T47D (cell line): ENCODE results near the gene CEACAM1.
A peak's percentile ranks its signal among the peaks of the same experiment; 100 is the strongest.
"Not testable (repeated sequence)": the region's sequence is repeated elsewhere in the genome, so short reads cannot be mapped to it uniquely, and the experiment has no call there.

Experiments used
- DNase-seq, 2 experiments: peaks; one replicate each; pipeline versions ENCODE4 v3.0.0 to v3.0.0-alpha.2; 2011 to 2012; ENCODE audit warnings: low read depth in 1 of 2, low spot score in 1 of 2
- JUND ChIP-seq: IDR thresholded peaks from 2 replicates; pipeline ENCODE4 v1.6.1; 2012; ENCODE audit warnings: low read depth
- in situ Hi-C: cut with HindIII; loops from 2 replicates; pipeline ENCODE4 v1.10.0; 2016; ENCODE audit warnings: low sequenced_read_pairs, low pct_unique_long_range_greater_than_20kb

The CEACAM1 gene

DNA sequence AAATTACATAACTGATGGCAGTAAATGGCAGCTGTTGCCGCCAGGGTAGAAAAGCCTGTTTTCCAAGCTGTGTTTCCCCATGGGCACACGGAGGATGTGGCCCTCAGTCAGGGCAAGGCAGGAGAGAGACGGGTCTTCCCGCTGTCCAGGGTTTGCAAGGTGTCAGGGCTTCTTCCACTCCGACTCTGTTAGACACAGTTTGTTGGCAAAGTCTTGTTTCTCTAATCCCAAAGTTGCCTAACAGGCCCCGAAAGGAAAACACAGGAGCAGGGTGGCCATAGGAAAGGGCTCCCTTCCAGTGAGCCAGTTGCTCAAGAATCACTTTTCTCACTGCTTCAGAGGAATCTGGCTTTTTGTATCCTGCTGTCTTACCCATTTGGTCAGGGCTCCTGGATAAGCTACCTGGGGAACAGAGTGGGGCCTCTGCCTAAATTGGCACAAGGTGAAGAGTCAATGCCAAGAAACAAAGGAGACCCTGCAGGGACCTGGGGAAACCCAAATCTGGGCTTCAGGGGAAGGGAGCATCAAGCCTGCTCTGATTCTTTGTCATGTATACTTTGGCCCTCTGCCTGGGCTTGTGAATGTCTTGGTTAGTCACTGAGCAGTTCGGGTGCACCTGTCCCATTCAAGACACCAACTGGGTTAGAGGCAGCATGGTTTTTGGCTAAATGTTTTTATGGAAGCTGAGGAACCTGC is 56.6 kb downstream of the CEACAM1 start:
- in situ Hi-C loops = no loop called here
- peak in 1 of 2 experiments; percentile 83 for DNase-seq
- TF ChIP-seq JUND = no peak

DNA sequence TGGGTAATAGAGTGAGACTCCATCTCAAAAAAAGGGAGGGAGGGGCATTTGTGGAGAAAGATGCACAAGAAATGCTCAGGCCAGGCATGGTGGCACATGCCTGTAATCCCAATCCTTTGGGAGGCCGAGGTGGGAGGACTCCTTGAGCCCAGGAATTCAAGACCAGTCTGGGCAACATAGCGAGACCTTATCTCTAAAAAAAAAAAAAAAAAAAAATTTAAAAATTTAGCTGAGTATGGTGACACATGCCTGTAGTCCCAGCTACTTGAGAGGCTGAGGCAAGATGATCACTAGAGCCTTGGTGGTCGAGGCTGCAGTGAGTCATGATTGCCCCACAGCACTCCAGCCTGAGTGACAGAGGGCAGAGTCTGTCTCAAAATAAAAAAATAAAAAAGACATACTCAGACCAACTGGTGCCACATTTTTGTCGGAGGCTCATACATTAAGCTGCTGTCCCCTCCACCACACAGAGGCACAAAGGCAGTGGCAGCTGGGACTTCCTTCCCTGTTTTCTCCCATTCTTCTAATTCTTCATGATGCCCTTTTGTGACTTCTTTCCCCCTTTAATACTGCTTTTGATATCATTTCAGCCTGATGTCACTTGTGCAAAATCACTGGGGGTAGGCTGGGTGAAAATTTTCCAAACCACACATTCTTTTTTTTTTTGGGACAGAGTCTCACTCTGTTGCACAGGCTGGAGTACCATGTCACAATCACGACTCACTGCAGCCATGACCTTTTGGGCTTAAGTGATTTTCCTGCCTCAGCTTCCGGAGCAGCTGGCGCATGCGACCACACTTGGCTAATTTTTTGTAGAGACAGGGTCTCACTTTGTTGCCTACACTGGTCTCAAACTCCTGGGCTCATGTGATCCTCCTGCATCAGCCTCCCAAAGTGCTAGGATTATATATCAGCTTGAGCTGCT is 58.7 kb downstream of the CEACAM1 start:
- no peak for DNase-seq
- in situ Hi-C loops = no loop called here
- no peak for TF ChIP-seq JUND

DNA sequence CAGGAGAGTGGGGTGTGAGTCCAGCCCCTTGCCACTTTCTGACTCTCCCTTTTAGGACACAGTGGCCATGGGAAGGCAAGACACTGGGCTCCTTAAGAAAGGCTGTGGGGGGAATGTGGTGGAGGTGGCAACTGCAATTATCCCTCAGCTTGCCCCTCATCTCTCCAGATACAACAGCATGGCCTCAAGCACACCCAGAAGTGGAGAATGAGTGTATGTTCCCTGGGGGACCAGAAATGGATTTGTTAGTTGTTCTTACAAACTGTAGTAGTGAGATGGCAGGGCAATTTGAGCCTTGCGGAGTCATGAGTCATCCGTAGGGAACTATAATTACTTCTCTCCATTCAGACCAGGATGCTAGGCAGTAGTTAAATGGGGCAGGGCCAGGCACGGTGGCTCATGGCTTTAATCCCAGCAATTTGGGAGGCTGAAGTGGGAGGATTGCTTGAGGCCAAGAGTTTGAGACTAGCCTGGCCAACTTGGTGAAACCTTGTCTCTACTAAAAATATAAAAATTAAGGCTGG is 59.9 kb downstream of the CEACAM1 start:
- in situ Hi-C loops = no loop called here
- DNase-seq = no peak
- TF ChIP-seq JUND = no peak

DNA sequence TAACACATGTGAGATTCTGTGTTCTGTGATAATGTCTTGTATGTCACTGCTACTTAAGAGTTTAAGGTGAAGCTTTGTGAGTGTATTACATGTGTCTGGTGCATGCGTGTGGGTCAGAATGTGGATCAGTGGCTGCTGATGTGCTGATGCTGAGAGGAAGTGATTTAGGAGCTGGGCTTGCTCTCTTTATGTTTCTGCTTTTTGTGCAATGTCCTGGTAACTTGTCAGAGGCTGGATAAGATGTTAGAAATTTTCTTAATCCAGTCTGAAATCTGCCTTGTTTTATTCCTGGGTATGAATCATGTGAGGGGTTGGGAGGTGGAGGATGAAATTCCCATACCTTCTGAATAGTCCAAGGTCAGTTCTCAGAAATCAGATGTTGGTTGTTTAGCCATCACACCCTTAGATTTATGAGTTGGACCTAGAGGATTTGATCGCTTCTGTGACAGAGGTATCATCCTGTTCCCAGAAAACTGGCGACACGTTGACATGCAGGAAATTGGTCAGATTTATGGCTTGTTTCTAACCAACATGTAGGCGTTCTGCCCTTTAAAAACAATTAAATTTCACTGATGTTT is 61.0 kb downstream of the CEACAM1 start:
- no peak for TF ChIP-seq JUND
- no peak for DNase-seq
- in situ Hi-C loops = no loop called here

DNA sequence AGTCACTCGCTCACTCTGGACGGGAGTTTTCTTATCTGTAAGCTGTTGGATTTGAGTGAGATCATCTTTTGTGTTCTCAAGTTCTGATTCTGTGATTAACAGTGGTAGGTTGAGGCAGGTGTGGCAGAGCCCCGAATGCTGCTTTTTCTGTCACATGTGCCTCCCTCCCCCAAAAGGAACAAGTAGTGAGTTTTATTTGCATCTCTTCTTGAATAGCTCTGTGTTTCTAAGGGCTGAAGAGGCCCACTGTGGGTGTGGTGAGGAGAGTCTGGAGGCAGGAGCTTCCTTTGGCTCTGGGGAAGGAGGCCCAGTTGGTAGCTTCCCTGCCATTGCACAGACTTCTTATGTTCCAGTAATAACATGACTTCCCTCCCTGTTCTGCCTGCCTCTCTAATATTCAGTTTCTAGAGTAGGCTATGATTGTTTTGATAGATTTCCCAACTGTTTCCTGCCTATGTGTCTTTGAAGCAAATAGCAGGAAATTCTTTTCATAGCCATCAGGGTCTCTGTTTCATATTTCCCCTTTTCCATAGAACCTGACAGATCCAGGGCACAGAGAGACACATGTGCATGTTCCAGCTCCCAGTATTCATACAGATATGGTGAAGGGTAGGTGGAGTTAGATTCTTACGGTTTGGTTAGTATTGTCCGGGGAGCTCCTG is 61.6 kb downstream of the CEACAM1 start:
- DNase-seq = no peak
- in situ Hi-C loops = no loop called here
- no peak for TF ChIP-seq JUND

DNA sequence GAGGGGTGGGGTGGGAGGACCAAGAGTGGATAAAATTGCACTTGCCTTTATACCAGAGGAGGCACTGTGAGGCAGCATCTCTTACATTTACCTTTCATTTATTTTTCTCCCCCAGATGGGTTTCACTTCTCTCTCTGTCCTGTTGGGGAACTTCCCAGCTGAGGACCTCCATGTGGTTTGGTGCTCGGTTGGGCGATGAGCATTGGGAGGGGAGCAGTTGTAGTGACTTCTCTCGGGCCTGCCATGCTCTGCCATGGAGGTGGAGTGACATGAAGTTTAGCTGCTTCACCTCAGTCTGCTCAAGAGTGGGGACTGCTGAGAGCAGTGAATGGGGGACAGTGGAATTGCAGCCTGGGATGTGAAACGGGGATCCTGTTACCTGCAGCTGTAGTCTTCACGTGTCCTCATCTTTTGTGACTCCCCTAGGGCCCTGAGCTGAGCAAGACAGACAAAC is 62.4 kb downstream of the CEACAM1 start:
- in situ Hi-C loops = no loop called here
- TF ChIP-seq JUND = no peak
- no peak for DNase-seq

DNA sequence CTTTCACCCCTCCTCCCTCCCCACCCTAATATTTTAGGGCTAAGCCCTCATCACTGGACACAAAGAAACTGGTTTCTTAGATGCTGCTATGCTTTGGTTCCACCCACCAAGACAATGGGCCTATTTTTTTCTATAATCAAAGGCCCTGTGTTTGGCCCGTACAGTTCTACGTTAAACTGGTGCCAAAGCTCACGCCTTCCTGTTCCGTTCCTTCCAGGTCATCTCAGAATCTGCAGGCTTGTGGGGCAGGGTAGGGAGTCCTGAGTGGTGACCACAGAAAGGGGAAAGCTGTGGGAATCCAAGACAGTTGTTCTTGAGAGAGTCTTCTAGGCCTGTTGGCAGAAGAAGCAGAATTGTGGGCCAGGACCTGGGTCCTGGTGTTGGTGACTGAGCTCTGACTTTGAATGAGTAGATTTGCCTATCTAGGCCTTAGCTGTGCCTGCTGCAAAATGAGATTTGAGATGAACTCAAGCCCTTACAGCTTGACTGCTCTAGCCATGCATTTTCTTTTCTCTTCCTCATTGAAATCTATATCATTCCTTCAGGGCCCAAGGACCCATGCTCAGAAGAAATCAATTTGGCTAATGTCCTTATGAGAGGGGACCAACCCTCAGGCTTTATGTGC is 66.5 kb downstream of the CEACAM1 start:
- in situ Hi-C loops = no loop called here
- DNase-seq = no peak
- no peak for TF ChIP-seq JUND

DNA sequence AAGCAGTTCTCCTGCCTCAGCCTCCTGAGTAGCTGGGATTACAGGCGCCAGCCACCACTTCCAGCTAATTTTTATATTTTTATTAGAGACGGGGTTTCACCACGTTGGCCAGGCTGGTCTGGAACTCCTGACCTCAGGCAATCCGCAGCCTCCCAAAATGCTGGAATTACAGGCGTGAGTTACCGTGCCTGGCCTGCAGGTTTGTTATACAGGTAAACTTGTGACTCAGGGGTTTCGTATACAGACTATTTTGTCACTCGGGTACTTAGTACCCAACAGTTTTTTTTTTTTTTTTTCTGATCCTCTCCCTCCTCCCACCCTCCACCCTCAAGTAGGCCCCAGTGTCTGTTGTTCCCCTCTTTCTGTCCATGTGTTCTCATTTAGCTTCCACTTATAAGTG is 67.0 kb downstream of the CEACAM1 start:
- DNase-seq, in situ Hi-C loops: not testable (repeated sequence)

DNA sequence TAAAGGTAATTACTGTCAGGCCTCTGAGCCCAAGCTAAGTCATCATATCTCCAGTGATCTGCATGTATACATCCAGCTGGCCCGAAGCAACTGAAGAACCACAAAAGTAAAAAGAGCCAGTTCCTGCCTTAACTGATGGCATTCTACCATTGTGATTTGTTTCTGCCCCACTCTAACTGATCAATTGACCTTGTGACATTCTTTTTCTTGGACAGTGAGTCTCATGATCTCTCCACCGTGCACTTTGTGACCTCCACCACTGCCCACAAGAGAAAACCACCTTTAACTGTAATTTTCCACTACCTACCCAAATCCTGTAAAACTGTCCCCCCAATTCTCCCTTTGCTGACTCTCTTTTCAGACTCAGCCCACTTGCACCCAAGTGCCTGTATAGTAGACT is 68.4 kb downstream of the CEACAM1 start:
- no peak for TF ChIP-seq JUND
- in situ Hi-C loops = no loop called here
- DNase-seq = no peak
